Parathyroid adenoma (tissue), 2 donors: ENCODE measurements around the gene ENTPD6.

Experiments used
- H2AFZ ChIP-seq: fragments of 300-600 bp; sonication (generic); one replicate; pipeline ENCODE4 v1.7.0; 2017; ENCODE audit warnings: antibody characterized with exemption, mild to moderate bottlenecking
- H3K27ac ChIP-seq: fragments of 300-600 bp; sonication (generic); one replicate; pipeline ENCODE4 v1.7.0; 2017
- H3K27me3 ChIP-seq: fragments of 300-600 bp; sonication (generic); one replicate; pipeline ENCODE4 v1.7.0; 2017; ENCODE audit warnings: low read length; ENCODE audit not compliant: control insufficient read depth, insufficient read depth
- H3K36me3 ChIP-seq: fragments of 300-600 bp; sonication (generic); one replicate; pipeline ENCODE4 v1.7.0; 2017; ENCODE audit warnings: low read length; ENCODE audit not compliant: control insufficient read depth, insufficient read depth
- H3K4me1 ChIP-seq: fragments of 300-600 bp; sonication (generic); one replicate; pipeline ENCODE4 v1.7.0; 2017; ENCODE audit warnings: control low read depth
- H3K4me2 ChIP-seq: fragments of 300-600 bp; sonication (generic); one replicate; pipeline ENCODE4 v1.7.0; 2017; ENCODE audit warnings: low read length
- H3K4me3 ChIP-seq: fragments of 300-600 bp; sonication (generic); one replicate; pipeline ENCODE4 v1.7.0; 2017; ENCODE audit warnings: low read depth, low read length
- H3K79me2 ChIP-seq: fragments of 300-600 bp; sonication (generic); one replicate; pipeline ENCODE4 v1.7.0; 2017; ENCODE audit warnings: control low read depth
- H3K9ac ChIP-seq: fragments of 300-600 bp; sonication (generic); one replicate; pipeline ENCODE4 v1.7.0; 2017; ENCODE audit warnings: mild to moderate bottlenecking
- H3K9me3 ChIP-seq: fragments of 300-600 bp; sonication (generic); one replicate; pipeline ENCODE4 v1.7.0; 2017; ENCODE audit warnings: low read length; ENCODE audit not compliant: control insufficient read depth
- CTCF ChIP-seq: fragments of 300-600 bp; sonication (generic); IDR thresholded peaks from one replicate; pipeline ENCODE4 v1.7.0; 2017; ENCODE audit warnings: antibody characterized with exemption, mild to moderate bottlenecking
- donor health status: primary hyperparathyroidism.

ENTPD6 gene

GRCh38 chr20:25197870-25198190, 2.3 kb downstream of the ENTPD6 start:
- H3K79me2 ChIP-seq = peaks cover 52% of the 10 kb centered on the region
- H3K4me1 ChIP-seq = peaks cover 5% of the 10 kb centered on the region
- no peak overlapping the region for H3K9ac ChIP-seq
- no peak overlapping the region for H3K27ac ChIP-seq
- no peaks in the 10 kb centered on the region for H3K9me3 ChIP-seq
- no peak overlapping the region for H3K4me3 ChIP-seq
- H3K36me3 ChIP-seq = no peaks in the 10 kb centered on the region
- H3K4me2 ChIP-seq = no peak overlapping the region
- TF ChIP-seq CTCF = no peak
- no peaks in the 10 kb centered on the region for H3K27me3 ChIP-seq
- H2AFZ ChIP-seq = no peak overlapping the region

DNA sequence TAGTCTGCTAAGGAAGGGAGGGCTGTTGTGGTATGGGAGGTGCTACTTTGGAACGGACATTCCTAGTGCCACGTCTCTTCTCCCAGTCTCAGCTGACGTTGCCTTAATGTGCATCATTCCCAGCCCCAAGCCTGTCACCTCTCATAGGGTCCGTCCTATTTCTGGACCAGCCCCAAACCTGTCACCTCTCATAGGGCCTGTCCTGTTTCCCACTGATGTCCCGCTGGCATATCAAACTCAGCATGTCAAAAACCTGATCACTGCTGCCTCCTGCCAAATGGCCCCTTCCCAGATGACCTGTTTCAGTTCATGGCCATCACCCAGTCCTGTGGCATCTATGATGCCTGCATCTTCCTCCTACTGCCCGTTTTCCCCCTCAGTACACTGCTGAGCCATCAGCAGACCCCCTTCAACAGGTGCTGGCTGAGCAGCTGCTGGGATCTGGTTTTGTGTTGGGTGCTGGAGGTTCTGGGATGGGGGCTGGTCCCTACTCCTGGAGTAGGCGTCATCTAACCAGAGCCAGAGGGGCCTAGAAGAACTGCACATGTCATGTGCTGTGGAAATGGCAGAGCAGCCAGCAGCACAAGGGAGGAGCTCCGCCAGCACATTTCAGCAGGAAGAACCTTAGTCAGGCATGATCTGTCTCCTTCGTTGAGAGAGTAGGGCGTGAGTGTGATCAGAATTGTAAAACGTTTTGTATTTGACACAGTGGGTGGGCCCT, 3.3 kb downstream of the ENTPD6 start:
- no peak overlapping the region for H3K9ac ChIP-seq
- no peak overlapping the region for H3K27ac ChIP-seq
- no peak for TF ChIP-seq CTCF
- H3K79me2 ChIP-seq = peaks cover 54% of the 10 kb centered on the region
- no peaks in the 10 kb centered on the region for H3K27me3 ChIP-seq
- H3K9me3 ChIP-seq = no peaks in the 10 kb centered on the region
- peaks cover 5% of the 10 kb centered on the region for H3K4me1 ChIP-seq
- H3K4me2 ChIP-seq = no peak overlapping the region
- no peak overlapping the region for H2AFZ ChIP-seq
- no peak overlapping the region for H3K4me3 ChIP-seq
- no peaks in the 10 kb centered on the region for H3K36me3 ChIP-seq

DNA sequence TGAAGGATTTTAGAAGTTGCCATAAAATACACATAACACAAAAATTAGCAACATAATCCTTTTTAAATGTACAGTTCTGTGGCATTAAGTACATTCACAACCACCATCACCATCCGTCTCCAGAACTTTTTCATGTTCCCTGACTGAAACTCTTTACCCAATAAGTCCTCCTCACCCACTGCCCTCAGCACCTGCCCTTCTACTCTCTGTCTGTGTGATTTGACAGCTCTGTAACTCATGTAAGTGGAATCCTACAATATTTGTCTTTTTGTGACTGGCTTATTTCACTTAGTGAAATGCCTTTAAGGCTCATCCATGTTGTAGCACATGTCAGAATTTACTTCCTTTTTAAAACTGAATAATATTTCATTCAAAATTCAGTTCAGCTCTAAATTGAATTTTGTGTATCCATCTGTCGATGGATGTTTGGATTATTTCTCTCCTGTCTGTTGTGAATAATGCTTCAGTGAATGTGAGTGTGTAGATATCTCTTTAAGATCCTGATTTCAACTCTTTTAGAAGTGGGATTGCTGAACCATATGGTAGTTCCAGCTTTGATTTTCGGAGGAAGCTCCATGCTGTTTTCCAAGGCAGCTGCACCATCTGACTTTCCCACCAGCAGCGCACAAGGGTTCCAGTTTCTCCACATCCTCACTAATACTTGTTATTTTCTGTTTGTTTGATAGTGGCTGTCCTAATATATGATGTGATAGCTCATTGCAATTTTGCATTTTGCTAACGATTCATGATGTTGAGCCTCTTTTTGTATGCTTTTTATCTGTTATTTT, 4.2 kb downstream of the ENTPD6 start:
- TF ChIP-seq CTCF = no peak
- no peaks in the 10 kb centered on the region for H3K27me3 ChIP-seq
- no peaks in the 10 kb centered on the region for H3K9me3 ChIP-seq
- H3K4me1 ChIP-seq = peaks cover 3% of the 10 kb centered on the region
- H3K4me3 ChIP-seq = no peak overlapping the region
- peaks cover 55% of the 10 kb centered on the region for H3K79me2 ChIP-seq
- no peaks in the 10 kb centered on the region for H3K36me3 ChIP-seq
- no peak overlapping the region for H3K27ac ChIP-seq
- H3K9ac ChIP-seq = no peak overlapping the region
- no peak overlapping the region for H2AFZ ChIP-seq
- no peak overlapping the region for H3K4me2 ChIP-seq

GRCh38 chr20:25203089-25203488, 7.6 kb downstream of the ENTPD6 start:
- H3K27ac ChIP-seq = no peak overlapping the region
- H3K9ac ChIP-seq = no peak overlapping the region
- TF ChIP-seq CTCF = no peak
- no peak overlapping the region for H3K4me3 ChIP-seq
- H3K36me3 ChIP-seq = no peaks in the 10 kb centered on the region
- no peak overlapping the region for H2AFZ ChIP-seq
- no peaks in the 10 kb centered on the region for H3K27me3 ChIP-seq
- no peaks in the 10 kb centered on the region for H3K9me3 ChIP-seq
- H3K4me1 ChIP-seq = no peaks in the 10 kb centered on the region
- no peak overlapping the region for H3K4me2 ChIP-seq
- peaks cover 38% of the 10 kb centered on the region for H3K79me2 ChIP-seq
